ENCODE results near the gene RTCA. TPM values are rescaled to one million over a fixed set of nuclear protein-coding genes. Genes with fewer than 3 reads are reported as not detected.
"Not testable (repeated sequence)": the region's sequence is repeated elsewhere in the genome, so short reads cannot be mapped to it uniquely, and the experiment has no call there.

The RTCA gene
- total RNA-seq, 4 donors from 2014 or later = 15.9 to 29.1 (median 19.4) TPM

GRCh38 chr1:100332331-100332730 lies 66.3 kb downstream of the RTCA start:
- no peak for TF ChIP-seq CTCF (IDR thresholded peaks at IDR 0.05)
- ATAC-seq (ENCODE audit: low FRiP score) (no peak), DNase-seq (ENCODE audit: low spot score) (no peak)

- no peak for TF ChIP-seq CTCF (IDR thresholded peaks at IDR 0.05)
- no peak for DNase-seq (ENCODE audit: low spot score)
- ATAC-seq (ENCODE audit: low FRiP score) = no peak
Observed at GRCh38 chr1:100335436-100335835, 69.4 kb downstream of the RTCA start.

GRCh38 chr1:100337878-100338277 lies 71.9 kb downstream of the RTCA start:
- DNase-seq (ENCODE audit: low spot score); ATAC-seq (ENCODE audit: low FRiP score): not testable (repeated sequence)

GRCh38 chr1:100339735-100340134 lies 73.7 kb downstream of the RTCA start:
- ATAC-seq (ENCODE audit: low FRiP score); DNase-seq (ENCODE audit: low spot score): not testable (repeated sequence)

GRCh38 chr1:100340494-100340893 lies 74.5 kb downstream of the RTCA start:
- DNase-seq (ENCODE audit: low spot score) (no peak), ATAC-seq (ENCODE audit: low FRiP score) (no peak)
- TF ChIP-seq CTCF (IDR thresholded peaks at IDR 0.05) = no peak

- no peak for TF ChIP-seq CTCF (IDR thresholded peaks at IDR 0.05)
- DNase-seq (ENCODE audit: low spot score) = no peak
- no peak for ATAC-seq (ENCODE audit: low FRiP score)
Observed at GRCh38 chr1:100342348-100342747, 76.3 kb downstream of the RTCA start.

Small RNA genes within 50 kb of the gene (small RNA-seq; reads per million reads assigned to genes)
- gene AL445928.1 (not detected), gene MIR553 (not detected)

Other genes starting within 250 kb of the RTCA start
- gene SASS6, start 133.3 kb upstream of the RTCA start, total RNA-seq = 1 to 10 TPM; 1.2 to 4.6 (median 2.0) TPM
- gene TRMT13, start 133.1 kb upstream of the RTCA start, total RNA-seq = 10 to 100 TPM in 3 of 4 donors, 1 to 10 TPM in 1; 9.3 to 21.1 (median 15.8) TPM
- 1 to 10 TPM in 3 of 4 donors, under 1 TPM in 1; 0.50 to 1.4 (median 1.2) TPM for gene LRRC39, start 88.0 kb upstream of the RTCA start, total RNA-seq
- gene DBT, start 16.4 kb upstream of the RTCA start, total RNA-seq = 1 to 10 TPM; 3.4 to 9.8 (median 6.4) TPM
- gene CDC14A, start 86.3 kb downstream of the RTCA start, total RNA-seq = 10 to 100 TPM in 3 of 4 donors, 1 to 10 TPM in 1; 9.4 to 39.9 (median 13.4) TPM

Measured in omental fat pad (tissue), 4 donors.